ENCODE results near the gene GET4.

The GET4 gene, protein sequence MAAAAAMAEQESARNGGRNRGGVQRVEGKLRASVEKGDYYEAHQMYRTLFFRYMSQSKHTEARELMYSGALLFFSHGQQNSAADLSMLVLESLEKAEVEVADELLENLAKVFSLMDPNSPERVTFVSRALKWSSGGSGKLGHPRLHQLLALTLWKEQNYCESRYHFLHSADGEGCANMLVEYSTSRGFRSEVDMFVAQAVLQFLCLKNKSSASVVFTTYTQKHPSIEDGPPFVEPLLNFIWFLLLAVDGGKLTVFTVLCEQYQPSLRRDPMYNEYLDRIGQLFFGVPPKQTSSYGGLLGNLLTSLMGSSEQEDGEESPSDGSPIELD

DNA sequence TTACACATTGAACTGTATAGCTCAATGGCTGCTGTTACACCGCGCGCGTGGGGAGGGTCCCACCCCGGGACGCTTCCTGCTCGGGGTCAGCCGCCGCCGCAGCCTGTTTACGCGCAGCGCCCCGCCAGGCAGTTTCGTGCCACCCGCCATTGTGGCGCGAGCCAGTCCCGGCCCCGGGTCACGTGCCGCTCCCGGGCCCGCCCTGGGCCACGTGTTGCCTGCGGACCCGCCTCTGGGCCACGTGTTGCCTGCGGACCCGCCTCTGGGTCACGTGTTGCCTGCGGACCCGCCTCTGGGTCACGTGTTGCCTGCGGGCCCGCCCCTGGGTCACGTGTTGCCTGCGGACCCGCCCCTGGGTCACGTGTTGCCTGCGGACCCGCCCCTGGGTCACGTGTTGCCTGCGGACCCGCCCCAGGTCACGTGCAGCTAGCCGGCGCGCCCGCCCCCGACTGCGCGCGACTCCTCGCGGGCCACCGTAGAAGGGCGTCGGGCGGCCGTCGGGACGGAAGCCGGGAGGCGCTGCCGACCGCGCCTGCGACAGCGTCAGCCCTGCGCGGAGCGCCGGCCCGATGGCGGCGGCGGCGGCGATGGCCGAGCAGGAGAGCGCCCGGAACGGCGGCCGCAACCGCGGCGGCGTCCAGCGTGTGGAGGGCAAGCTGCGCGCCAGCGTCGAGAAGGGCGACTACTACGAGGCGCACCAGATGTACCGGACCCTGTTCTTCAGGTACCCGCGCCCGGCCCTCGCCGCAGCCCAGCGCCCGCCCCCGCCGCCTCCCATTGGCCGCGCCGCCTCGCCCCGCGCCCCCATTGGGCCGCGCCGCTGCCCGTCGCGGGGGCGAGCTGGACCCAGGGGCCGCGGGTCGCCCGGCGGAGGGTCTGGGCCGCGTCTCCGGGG is at the start of gene GET4:
Gene GET4, plus strand, starts transcription at position 478 of the 895 bp plus-strand sequence. Its CDS starts 92 bp downstream, at position 570.
- DNase-seq, result peak; percentile 96

GRCh38 chr7:828793-829561 is 47.4 kb upstream of the GET4 start:
- DNase-seq, result no peak

- DNase-seq, result no peak
Observed at GRCh38 chr7:830069-830468, 46.3 kb upstream of the GET4 start.

DNA sequence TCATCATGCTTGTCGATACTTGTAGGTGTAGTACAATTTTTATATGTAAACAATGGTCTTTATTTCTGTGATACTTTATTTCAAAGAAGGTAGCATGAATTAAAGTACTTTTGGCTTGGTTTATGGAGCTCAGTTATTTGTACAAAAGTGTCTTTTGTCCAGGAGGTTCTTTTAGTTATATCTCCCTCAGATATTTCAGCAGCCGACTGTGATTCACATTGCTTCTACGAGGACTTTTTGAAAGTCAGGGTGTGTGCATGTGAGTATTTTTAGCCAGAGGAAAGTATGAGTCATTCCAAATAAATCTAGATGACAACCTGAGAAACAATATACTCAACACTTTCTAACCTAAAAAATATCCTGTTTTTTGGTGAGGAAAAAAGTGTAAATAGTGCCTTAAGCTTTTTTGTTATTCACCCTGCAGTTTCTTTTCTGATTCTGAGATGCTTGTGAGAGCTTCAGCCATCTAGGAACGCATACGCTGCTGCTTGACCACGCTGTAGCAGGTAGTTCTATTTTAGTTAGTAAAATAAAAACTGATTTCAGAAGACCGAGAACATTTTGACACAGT is 44.7 kb upstream of the GET4 start:
- DNase-seq, result no peak

DNA sequence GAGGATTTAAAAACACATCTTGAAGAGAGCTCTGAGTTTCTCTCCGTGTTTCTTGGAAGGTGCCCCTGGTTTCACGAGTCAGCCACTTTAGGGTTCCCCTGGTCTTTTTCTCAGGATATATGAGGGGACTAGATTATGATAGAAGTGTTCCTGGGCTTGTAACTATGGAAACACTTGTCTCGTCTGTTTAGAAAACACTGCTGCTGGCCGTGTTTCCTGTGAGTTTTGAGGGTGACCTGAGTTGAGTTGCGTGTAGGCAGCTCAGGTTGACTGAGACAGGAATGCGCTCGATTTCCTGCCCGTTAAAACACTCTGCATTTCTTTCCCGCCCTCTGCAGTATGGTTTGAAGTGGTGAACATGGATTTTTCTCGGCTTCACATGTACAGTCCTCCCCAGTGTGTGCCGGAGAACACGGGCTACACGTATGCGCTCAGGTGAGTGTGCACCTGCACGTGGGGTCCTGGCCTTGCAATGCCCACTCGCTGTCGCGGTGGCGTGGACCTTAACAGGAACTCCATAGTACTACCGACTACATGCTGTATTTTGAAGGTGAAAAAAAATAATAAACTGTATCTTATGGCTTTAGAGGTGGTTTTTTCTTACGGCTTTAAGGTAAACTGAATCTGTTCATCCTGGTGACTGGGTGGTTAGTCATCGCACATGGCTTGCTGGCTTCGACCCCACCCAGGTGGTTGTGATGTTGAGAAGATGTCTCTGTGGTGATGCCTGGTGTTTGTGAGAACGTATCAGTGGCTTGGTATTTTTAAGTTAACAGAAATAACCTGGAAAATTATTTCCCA is 44.0 kb upstream of the GET4 start, which contains the start of gene SUN1:
Gene SUN1, plus strand, starts transcription at position 310 of the 801 bp plus-strand sequence. Its CDS starts 49 bp downstream, at position 359.
- no peak for DNase-seq

GRCh38 chr7:832968-833424 is 43.4 kb upstream of the GET4 start:
- DNase-seq, result no peak

GRCh38 chr7:833601-834258 is 42.6 kb upstream of the GET4 start:
- DNase-seq, result no peak

- no peak for DNase-seq
Observed at GRCh38 chr7:834277-834676, 42.1 kb upstream of the GET4 start.

DNA sequence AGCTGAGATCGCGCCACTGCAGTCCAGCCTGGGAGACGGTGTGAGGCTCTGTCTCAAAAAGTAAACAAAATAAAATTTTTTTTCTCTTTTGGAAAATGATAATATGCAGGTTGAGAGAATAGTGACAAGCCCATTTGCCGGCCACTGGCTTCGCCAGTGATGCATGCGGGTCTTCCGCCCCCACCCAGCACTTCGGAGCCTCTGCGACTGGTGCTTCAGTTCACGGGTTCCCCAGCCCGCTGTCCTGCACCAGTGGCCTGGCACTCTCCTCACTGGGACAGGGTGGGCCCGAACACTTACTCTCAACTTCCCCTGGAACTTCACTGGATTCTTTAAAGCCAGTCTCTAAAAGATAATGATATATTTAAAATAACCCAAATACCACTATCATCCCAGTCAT is 41.3 kb upstream of the GET4 start:
- no peak for DNase-seq

DNA sequence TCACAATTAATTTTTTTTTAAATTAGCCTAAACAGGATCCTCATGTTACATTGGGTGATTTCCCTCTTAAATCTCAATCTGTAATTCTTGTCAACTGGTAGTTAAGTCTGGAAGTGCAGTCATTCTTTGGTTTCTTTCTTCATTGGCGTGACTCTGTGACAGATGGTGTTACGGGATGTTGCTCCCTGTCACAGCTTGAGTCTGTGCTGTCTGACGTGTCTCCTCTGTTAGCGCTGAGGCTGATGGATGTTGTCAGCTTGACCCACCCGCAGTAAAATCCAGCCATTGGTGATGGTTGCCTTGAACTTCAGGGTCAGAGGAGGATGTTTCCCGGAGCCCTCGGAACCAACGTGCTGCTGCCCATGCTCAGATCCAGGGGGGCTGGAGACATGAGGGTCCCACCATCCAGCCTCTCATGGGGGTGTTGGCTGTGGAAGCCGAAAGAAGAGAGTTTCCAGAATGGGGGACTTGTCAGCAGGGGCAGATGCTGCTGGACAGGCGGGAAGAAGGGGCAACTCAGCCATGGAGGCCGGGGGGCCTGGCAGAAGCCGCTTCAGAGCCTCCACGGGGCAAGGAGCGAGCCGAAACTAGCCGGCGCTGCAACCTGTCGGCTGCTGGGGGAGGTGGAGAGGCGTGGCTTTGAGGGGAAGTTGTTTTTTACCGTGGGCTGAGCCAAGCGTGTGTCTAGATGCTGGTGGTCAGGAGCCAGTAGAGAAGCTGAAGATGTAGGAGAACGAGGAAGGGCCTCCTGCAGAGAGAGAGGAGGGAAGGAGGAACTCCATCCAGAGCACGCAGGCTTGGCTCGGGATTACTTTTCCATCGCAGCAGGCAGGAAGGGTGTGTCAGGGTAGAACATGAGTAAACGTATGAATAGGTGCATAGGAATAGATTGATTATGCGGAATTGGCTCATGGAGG is 40.6 kb upstream of the GET4 start:
- DNase-seq, result no peak

DNA sequence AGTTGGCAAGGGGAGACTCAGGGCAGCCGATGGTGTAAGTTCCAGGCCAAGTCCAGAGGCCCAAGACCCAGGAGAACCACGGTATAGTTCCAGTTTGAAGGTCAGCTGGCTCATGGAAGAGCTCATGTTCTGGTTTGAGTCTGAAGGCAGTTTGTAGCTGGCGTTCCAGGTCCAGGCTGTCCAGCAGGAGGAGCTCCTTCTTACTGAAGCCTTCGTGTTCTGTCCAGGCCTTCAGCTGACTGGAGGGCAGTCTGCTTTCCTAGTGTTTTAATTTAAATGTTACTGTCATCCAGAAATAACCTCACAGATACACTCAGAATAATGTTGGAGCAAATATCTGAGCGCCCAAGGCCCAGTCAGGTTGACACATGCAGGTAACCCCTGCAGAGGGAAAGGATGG is 39.9 kb upstream of the GET4 start:
- no peak for DNase-seq

- no peak for DNase-seq
Observed at GRCh38 chr7:837001-837400, 39.4 kb upstream of the GET4 start.

DNA sequence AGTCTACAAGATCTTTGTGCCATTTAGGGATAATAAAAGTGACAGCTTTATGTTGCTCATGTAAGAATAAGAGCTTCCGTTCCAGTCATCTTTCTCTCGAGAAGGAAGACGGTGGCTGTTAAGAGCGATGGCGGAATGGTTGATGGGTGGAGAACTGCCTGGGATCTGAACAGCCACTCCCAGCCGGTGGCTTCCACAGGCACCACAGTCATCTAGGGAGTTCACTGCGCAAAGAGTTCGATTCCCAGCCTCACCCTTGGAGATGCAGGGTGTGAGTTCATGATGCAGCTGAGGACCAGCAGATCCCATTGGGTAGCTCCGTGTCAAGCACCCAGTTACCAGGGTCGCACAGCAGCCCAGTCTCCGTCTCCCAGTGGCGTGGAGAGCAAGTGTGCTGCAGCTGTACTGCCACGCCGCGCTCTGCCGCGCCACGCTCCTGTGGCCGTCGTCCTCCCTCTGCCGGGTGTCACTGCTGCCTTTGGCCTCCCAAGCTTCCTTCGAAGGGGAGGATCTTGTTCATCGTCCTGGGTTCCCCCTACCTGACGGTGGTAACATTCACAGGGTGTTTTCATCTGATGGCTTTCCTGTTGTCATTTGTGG is 36.3 kb upstream of the GET4 start:
- DNase-seq, result no peak

DNA sequence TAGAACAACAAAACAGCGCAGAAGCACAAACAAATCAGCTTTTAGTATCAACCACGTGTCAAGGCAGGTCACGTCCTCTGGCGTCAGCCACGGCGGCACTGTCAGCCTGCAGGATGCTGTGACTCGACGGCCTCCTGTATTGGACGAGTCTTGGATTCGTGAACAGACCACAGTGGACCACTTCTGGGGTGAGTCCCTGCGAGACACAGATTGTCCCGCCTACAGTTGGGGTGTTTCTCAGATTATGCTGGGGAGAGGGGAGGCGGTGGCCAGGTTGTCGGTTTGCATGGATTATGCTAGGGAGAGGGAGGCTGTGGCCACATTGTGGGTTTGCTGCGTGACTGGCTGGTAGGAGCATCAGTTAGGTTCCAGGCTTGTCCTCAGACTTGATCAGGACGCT is 34.4 kb upstream of the GET4 start:
- DNase-seq, result no peak

- DNase-seq, result no peak
Observed at GRCh38 chr7:842431-843031, 33.8 kb upstream of the GET4 start.

GRCh38 chr7:843230-843629 is 33.1 kb upstream of the GET4 start:
- DNase-seq, result no peak

GRCh38 chr7:844043-844442 is 32.3 kb upstream of the GET4 start:
- no peak for DNase-seq

- DNase-seq, result no peak
Observed at GRCh38 chr7:844514-844913, 31.8 kb upstream of the GET4 start.

- DNase-seq, result no peak
Observed at GRCh38 chr7:845091-845490, 31.3 kb upstream of the GET4 start.
